ENCODE data around the gene HTR4. TPM values are rescaled to one million over a fixed set of nuclear protein-coding genes. Genes with fewer than 3 reads are reported as not detected.

HTR4 gene
- total RNA-seq, 1 experiment from 2014 or later = not detected

DNA sequence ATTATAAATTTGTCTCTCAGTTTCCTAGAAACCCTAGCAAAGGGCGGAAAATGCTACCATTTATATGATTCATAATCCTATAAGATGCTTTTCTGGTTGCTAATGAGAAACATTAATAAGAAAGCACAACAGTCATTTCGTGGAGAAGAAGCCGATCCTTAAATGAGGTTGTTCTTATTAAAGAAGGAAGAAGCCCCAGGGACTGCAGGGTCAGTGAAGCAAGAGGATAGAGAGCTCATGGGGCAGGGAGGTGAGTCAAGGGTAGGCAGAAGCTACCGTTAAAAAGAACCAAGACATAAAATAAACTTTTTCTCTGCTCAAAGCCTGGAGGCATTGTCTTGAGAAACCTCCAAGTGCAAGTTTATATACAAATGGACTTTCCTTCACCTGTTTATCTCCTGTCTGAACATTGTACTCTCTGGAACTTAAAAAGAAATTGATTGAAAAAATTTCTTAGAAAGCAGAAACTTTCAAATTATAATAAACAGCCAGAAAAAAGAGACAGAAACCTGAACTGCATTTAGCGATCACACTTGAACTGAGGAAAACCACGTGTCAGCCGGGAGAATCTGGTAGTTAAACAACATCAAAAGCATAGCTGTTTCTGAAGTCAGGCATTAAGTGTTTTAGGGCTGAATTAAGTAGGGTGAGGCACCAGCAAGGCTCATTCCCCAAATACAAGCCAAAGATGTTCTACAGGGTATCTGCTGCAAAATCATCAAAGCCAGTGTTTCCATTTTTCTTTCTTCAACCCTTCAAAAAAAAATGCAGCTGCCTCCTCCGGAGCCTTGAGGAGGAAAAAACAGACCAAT, 21.9 kb downstream of the HTR4 start:
- H3K36me3 Mint-ChIP-seq (ENCODE audit: insufficient read depth in 1 of 3, low read depth in 3 of 3) = no peaks in the 10 kb centered on the region
- no CpG with 5 or more reads among the region's 8 CpGs for WGBS (ENCODE audit: extremely low coverage, insufficient read length, low lambda C conversion rate)

More for the DNA sequence above, 21.9 kb downstream of the HTR4 start:
- no peak overlapping the region; a peak in 1 of 7 replicates for H3K27ac Mint-ChIP-seq
- Histone ChIP-seq H3K4me1 (ENCODE audit: insufficient read depth, low read length) (no peaks in the 10 kb centered on the region), H3K79me2 (ENCODE audit: insufficient read depth, low read length) (no peaks in the 10 kb centered on the region), H2BK12ac (ENCODE audit: insufficient read length, low read depth, low read length) (no peak overlapping the region), H4K91ac (ENCODE audit: insufficient read length, low read depth, low read length) (no peak overlapping the region), H3K23me2 (ENCODE audit: insufficient read length, low read depth, low read length, poor library complexity, severe bottlenecking) (no peaks in the 10 kb centered on the region), H3K56ac (ENCODE audit: insufficient read length, low read depth, low read length) (no peak overlapping the region), H3K14ac (ENCODE audit: insufficient read depth, low read length) (no peak overlapping the region), H3K27ac (ENCODE audit: insufficient read length, low read depth, low read length) (no peak overlapping the region), H3K4me2 (ENCODE audit: insufficient read depth, insufficient read length, low read length) (no peak overlapping the region), H4K20me1 (ENCODE audit: control insufficient read depth, insufficient read depth, insufficient read length) (no peaks in the 10 kb centered on the region), H3K9me3 (ENCODE audit: control insufficient read depth, low read depth, low read length) (no peaks in the 10 kb centered on the region), H4K5ac (ENCODE audit: insufficient read length, low read depth, low read length) (no peak overlapping the region), H2AK5ac (ENCODE audit: insufficient read length, low read length) (no peak overlapping the region), H3K27me3 (ENCODE audit: insufficient read depth, low read length) (no peaks in the 10 kb centered on the region), H2AFZ (ENCODE audit: low read length) (no peak overlapping the region), H3K18ac (ENCODE audit: insufficient read length, low read depth, low read length) (no peak overlapping the region), H2BK120ac (ENCODE audit: low read depth, low read length, poor library complexity, severe bottlenecking) (no peak overlapping the region), H4K8ac (replicated peaks; ENCODE audit: insufficient read length, low read depth, low read length) (no peak overlapping the region), H2BK5ac (ENCODE audit: insufficient read length, low read length) (no peak overlapping the region), H3K4ac (ENCODE audit: low read depth, low read length) (no peak overlapping the region), H3K79me1 (ENCODE audit: insufficient read depth, low read depth, low read length, poor library complexity, severe bottlenecking) (no peaks in the 10 kb centered on the region), H3K9ac (ENCODE audit: extremely low read depth, insufficient read length, low read length) (no peak overlapping the region), H3T11ph (ENCODE audit: low read length) (no peak overlapping the region), H3K23ac (ENCODE audit: insufficient read length, low read depth, low read length) (no peak overlapping the region), H2BK15ac (ENCODE audit: low read depth, low read length) (no peak overlapping the region), H2BK20ac (ENCODE audit: low read depth, low read length, poor library complexity, severe bottlenecking) (no peak overlapping the region)
- DNase-seq = no peak
- H3K4me1 Mint-ChIP-seq = no peaks in the 10 kb centered on the region
- H3K27me3 Mint-ChIP-seq (ENCODE audit: low read depth) = no peaks in the 10 kb centered on the region
- no peaks in the 10 kb centered on the region for H3K9me3 Mint-ChIP-seq
- TF ChIP-seq, protein P1, sequence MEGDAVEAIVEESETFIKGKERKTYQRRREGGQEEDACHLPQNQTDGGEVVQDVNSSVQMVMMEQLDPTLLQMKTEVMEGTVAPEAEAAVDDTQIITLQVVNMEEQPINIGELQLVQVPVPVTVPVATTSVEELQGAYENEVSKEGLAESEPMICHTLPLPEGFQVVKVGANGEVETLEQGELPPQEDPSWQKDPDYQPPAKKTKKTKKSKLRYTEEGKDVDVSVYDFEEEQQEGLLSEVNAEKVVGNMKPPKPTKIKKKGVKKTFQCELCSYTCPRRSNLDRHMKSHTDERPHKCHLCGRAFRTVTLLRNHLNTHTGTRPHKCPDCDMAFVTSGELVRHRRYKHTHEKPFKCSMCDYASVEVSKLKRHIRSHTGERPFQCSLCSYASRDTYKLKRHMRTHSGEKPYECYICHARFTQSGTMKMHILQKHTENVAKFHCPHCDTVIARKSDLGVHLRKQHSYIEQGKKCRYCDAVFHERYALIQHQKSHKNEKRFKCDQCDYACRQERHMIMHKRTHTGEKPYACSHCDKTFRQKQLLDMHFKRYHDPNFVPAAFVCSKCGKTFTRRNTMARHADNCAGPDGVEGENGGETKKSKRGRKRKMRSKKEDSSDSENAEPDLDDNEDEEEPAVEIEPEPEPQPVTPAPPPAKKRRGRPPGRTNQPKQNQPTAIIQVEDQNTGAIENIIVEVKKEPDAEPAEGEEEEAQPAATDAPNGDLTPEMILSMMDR (conservative IDR thresholded peaks at IDR 0.05) = no peak
- no peak overlapping the region for H3K4me3 Mint-ChIP-seq
